Aorta (tissue), 5 donors: Measurements from ENCODE around the gene MEGF11. TPM values are rescaled to one million over a fixed set of nuclear protein-coding genes. Genes with fewer than 3 reads are reported as not detected.

Experiments used
- ATAC-seq: fragments of 200-7000 bp; cut with Tn5 transposase; one replicate; pipeline ENCODE4 v1.9.1; 2022; ENCODE audit warnings: moderate library complexity; ENCODE audit not compliant: low FRiP score
- DNase-seq, 2 donors: peaks; one replicate each; pipeline ENCODE4 v3.0.0-alpha.2; 2020
- H3K27ac ChIP-seq, 2 donors: one replicate each; pipeline ENCODE4 v1.5.1; 2013; ENCODE audit warnings: low read length in 2 of 2, mild to moderate bottlenecking in 2 of 2, moderate library complexity in 2 of 2, control low read depth in 1 of 2, inconsistent platforms in 1 of 2, low read depth in 1 of 2
- H3K27me3 ChIP-seq, 2 donors: one replicate each; pipeline ENCODE4 v1.6.1; 2013; ENCODE audit warnings: control low read depth in 1 of 2, low read length in 1 of 2, mild to moderate bottlenecking in 1 of 2, moderate library complexity in 1 of 2; ENCODE audit not compliant: insufficient read depth in 2 of 2, control insufficient read depth in 1 of 2
- H3K36me3 ChIP-seq, 2 donors: one replicate each; pipeline ENCODE4 v1.6.1; 2013; ENCODE audit warnings: control low read depth in 1 of 2, low read length in 1 of 2, mild to moderate bottlenecking in 1 of 2; ENCODE audit not compliant: insufficient read depth in 2 of 2, control insufficient read depth in 1 of 2
- H3K4me1 ChIP-seq, 2 donors: one replicate each; pipeline ENCODE4 v1.6.1; 2013; ENCODE audit warnings: low read length in 2 of 2, control low read depth in 1 of 2, mild to moderate bottlenecking in 1 of 2, moderate library complexity in 1 of 2; ENCODE audit not compliant: insufficient read depth in 2 of 2, control insufficient read depth in 1 of 2
- H3K4me3 ChIP-seq, 2 donors: one replicate each; pipeline ENCODE4 v1.5.1; 2013; ENCODE audit warnings: low read length in 2 of 2, control low read depth in 1 of 2, mild to moderate bottlenecking in 1 of 2
- H3K9me3 ChIP-seq: one replicate; pipeline ENCODE4 v1.6.1; 2013; ENCODE audit warnings: mild to moderate bottlenecking, low read length; ENCODE audit not compliant: control insufficient read depth
- WGBS, 2 donors: extraction: QIAGEN DNeasy Blood & Tissue Kit; methylation state at CpG; one replicate each; pipeline ENCODE4 v1.1.7; 2013; 5-methylcytosine and 5-hydroxymethylcytosine counted together
- intact Hi-C, 2 donors: fragments of 100-400 bp; cut with DNase I; formaldehyde crosslinking; loops; one replicate each; pipeline versions ENCODE4 v1.14.2 to v1.15.0; 2022
- polyA plus RNA-seq, 2 donors: library from polyadenylated mRNA; stranded (reverse); fragments of 200-250 nt; gene quantifications; one replicate each; pipeline ENCODE4 v1.2.3, GENCODE V29; 2013
- total RNA-seq, 2 donors: library from RNA; stranded (reverse); fragmentation: NEBNext Ultra II Directional; extraction: Animal tissue kit (Norgen Biotek cat#: 25700); gene quantifications; one replicate each; pipeline ENCODE4 v1.2.1, GENCODE V29; 2021
- donor health status: healthy with polysubstance abuse.
- donor health status: Bipolar disorder and iron deficiency.
- donor health status: DM: no; HTN: no; CAD: no.
- donor health status: DM: no; HTN: no; CAD: no.
- donor health status: DM: yes; HTN: yes; CAD: no.

The MEGF11 gene
- total and polyA plus RNA-seq, 4 donors: not detected

GRCh38 chr15:65954289-65954741 is 299.2 kb downstream of the MEGF11 start:
- H3K27ac ChIP-seq: no peak overlapping the region
- no peaks in the 10 kb centered on the region for H3K36me3 ChIP-seq
- no peak overlapping the region for H3K4me3 ChIP-seq
- intact Hi-C loops: no loop called here
- ATAC-seq: no peak
- no peaks in the 10 kb centered on the region for H3K27me3 ChIP-seq
- H3K9me3 ChIP-seq: no peaks in the 10 kb centered on the region
- 39 to 61% methylated on average over 4 of the region's 4 CpGs for WGBS, 2 donors
- DNase-seq: no peak
- H3K4me1 ChIP-seq: no peaks in the 10 kb centered on the region

- Histone ChIP-seq H3K4me1 (no peaks in the 10 kb centered on the region), H3K9me3 (no peaks in the 10 kb centered on the region), H3K27ac (no peak overlapping the region), H3K27me3 (no peaks in the 10 kb centered on the region), H3K36me3 (no peaks in the 10 kb centered on the region), H3K4me3 (no peak overlapping the region)
- no peak for DNase-seq
- 70 to 77% methylated on average over 7 of the region's 7 CpGs for WGBS, 2 donors
- no peak for ATAC-seq
- intact Hi-C loops: no loop called here
Measured at GRCh38 chr15:65953622-65954021, 299.9 kb downstream of the MEGF11 start.

GRCh38 chr15:65952391-65953053 is 301.0 kb downstream of the MEGF11 start:
- no peak for DNase-seq
- intact Hi-C loops: no loop called here
- ATAC-seq: no peak

GRCh38 chr15:65951007-65951406 is 302.5 kb downstream of the MEGF11 start:
- Histone ChIP-seq H3K36me3 (no peaks in the 10 kb centered on the region), H3K4me1 (no peaks in the 10 kb centered on the region), H3K4me3 (no peak overlapping the region), H3K27me3 (no peaks in the 10 kb centered on the region), H3K27ac (no peak overlapping the region), H3K9me3 (no peaks in the 10 kb centered on the region)
- DNase-seq (no peak), ATAC-seq (no peak)
- 84% methylated on average over 2 of the region's 2 CpGs for WGBS, 2 donors
- intact Hi-C loops: no loop called here

More at GRCh38 chr15:65952391-65953053, 301.0 kb downstream of the MEGF11 start:
- Histone ChIP-seq H3K4me3 (no peak overlapping the region), H3K36me3 (no peaks in the 10 kb centered on the region), H3K27ac (no peak overlapping the region), H3K4me1 (no peaks in the 10 kb centered on the region), H3K9me3 (no peaks in the 10 kb centered on the region), H3K27me3 (no peaks in the 10 kb centered on the region)
- WGBS, 2 donors: 34 to 40% methylated on average over 7 of the region's 7 CpGs

DNA sequence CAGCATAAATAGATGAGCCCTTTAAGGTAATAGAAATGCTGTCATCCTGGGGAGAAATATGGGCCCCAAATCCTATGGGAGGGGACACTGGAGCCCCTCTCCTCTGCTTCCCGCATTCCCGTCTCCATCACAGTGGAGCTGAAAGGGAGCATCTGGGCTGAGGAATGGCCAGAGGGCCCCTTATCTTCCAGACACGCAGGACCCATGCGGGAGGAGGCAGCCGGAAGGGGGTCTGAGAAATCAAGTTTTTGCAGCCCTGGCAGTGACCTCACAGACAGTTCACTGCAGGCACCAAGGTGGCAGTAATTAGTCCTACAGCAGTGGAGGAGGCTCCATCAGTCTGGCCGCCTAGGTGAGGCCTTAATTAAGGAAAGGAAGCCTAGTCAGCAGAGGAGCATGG is 304.1 kb downstream of the MEGF11 start:
- Histone ChIP-seq H3K4me1 (no peaks in the 10 kb centered on the region), H3K36me3 (no peaks in the 10 kb centered on the region), H3K9me3 (no peaks in the 10 kb centered on the region), H3K27me3 (no peaks in the 10 kb centered on the region), H3K4me3 (no peak overlapping the region), H3K27ac (no peak overlapping the region)
- 37 to 48% methylated on average over 6 of the region's 6 CpGs for WGBS, 2 donors
- DNase-seq (no peak), ATAC-seq (no peak)
- intact Hi-C loops: no loop called here

- Histone ChIP-seq H3K4me3 (no peak overlapping the region), H3K27me3 (no peaks in the 10 kb centered on the region), H3K9me3 (no peaks in the 10 kb centered on the region), H3K4me1 (no peaks in the 10 kb centered on the region), H3K36me3 (no peaks in the 10 kb centered on the region), H3K27ac (no peak overlapping the region)
- 85 to 87% methylated on average over 6 of the region's 6 CpGs for WGBS, 2 donors
- no peak for DNase-seq
- intact Hi-C loops: no loop called here
- no peak for ATAC-seq
Measured at GRCh38 chr15:65949011-65949410, 304.5 kb downstream of the MEGF11 start.

DNA sequence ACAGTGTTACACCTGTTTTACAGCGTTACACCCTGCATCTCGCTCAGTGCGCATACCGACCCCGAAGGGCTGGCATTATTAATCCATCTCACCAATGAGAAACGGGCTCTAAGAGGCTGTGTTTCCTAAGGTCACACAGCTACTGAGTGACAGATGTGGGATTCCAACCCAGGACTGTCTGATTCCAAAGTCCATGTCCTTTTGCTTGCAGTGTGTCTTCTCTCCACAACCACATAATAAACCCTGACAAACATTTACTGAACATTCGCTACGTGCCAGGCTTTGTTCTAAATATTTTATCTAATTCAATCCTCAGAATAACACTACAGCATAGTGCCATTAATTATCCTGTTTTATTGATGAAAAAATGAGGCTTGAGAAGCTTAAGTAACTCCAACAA is 305.2 kb downstream of the MEGF11 start:
- intact Hi-C loops: no loop called here
- H3K4me1 ChIP-seq: no peaks in the 10 kb centered on the region
- ATAC-seq (no peak), DNase-seq (no peak)
- H3K4me3 ChIP-seq: no peak overlapping the region
- no peak overlapping the region for H3K27ac ChIP-seq
- H3K27me3 ChIP-seq: no peaks in the 10 kb centered on the region
- H3K9me3 ChIP-seq: no peaks in the 10 kb centered on the region
- WGBS, 2 donors: 81 to 82% methylated on average over 8 of the region's 8 CpGs
- H3K36me3 ChIP-seq: no peaks in the 10 kb centered on the region

GRCh38 chr15:65947041-65947440 is 306.5 kb downstream of the MEGF11 start:
- no peaks in the 10 kb centered on the region for H3K4me1 ChIP-seq
- intact Hi-C loops: no loop called here

DNA sequence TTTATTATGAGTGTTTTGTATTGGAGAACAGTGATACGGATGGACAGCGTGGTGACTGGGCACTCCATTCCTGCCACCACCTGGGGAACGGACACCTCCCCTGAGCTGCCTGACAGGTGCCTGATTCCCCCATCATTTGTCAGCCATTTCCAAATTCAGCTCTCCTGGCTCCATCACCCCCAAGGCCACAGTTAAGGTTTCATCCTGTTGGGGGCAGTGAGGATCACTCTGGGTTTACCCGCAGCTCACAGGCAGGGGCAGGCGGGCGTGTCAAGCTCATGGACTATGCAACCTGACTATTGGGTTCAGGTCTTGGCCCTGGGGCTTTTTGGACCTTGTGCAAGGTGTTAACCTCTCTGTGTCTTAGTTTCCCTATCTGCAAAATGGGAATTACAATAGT is 307.9 kb downstream of the MEGF11 start:
- no peak for DNase-seq
- no peaks in the 10 kb centered on the region for H3K27me3 ChIP-seq
- H3K4me1 ChIP-seq: no peaks in the 10 kb centered on the region
- no peaks in the 10 kb centered on the region for H3K9me3 ChIP-seq
- intact Hi-C loops: no loop called here
- H3K36me3 ChIP-seq: no peaks in the 10 kb centered on the region
- ATAC-seq: no peak
- WGBS, 2 donors: 84 to 94% methylated on average over 6 of the region's 6 CpGs
- H3K27ac ChIP-seq: no peak overlapping the region
- no peak overlapping the region for H3K4me3 ChIP-seq

More at GRCh38 chr15:65947041-65947440, 306.5 kb downstream of the MEGF11 start:
- no peaks in the 10 kb centered on the region for H3K9me3 ChIP-seq
- H3K4me3 ChIP-seq: no peak overlapping the region
- no peak for DNase-seq
- H3K36me3 ChIP-seq: no peaks in the 10 kb centered on the region
- no peaks in the 10 kb centered on the region for H3K27me3 ChIP-seq
- no peak overlapping the region for H3K27ac ChIP-seq
- ATAC-seq: no peak
- WGBS, 2 donors: 76 to 80% methylated on average over 3 of the region's 3 CpGs
